ENCODE measurements around the gene ZFPM1.

The ZFPM1 gene

GRCh38 chr16:88420496-88420895 lies 32.6 kb upstream of the ZFPM1 start:
- no peak for DNase-seq (ENCODE audit: extremely low read depth, insufficient read length)
- no peaks in the 10 kb centered on the region for H3K36me3 ChIP-seq (ENCODE audit: control insufficient read depth, insufficient read depth, low read length)

GRCh38 chr16:88421301-88421700 lies 31.8 kb upstream of the ZFPM1 start:
- Histone ChIP-seq H3K36me3 (ENCODE audit: control insufficient read depth, insufficient read depth, low read length) (no peaks in the 10 kb centered on the region), H3K27me3 (replicated peaks; ENCODE audit: control insufficient read depth, insufficient read depth, low read length) (no peaks in the 10 kb centered on the region; the same call in 1 of the 2 replicates), H3K4me3 (replicated peaks; ENCODE audit: low read depth, low read length) (no peak overlapping the region)
- DNase-seq (ENCODE audit: extremely low read depth, insufficient read length): no peak
- TF ChIP-seq CTCF (IDR thresholded peaks at IDR 0.05; ENCODE audit: insufficient read depth, low read length, poor library complexity, severe bottlenecking): no peak

More at GRCh38 chr16:88420496-88420895, 32.6 kb upstream of the ZFPM1 start:
- no peak for TF ChIP-seq CTCF (IDR thresholded peaks at IDR 0.05; ENCODE audit: insufficient read depth, low read length, poor library complexity, severe bottlenecking)
- Histone ChIP-seq H3K4me3 (replicated peaks; ENCODE audit: low read depth, low read length) (no peak overlapping the region), H3K27me3 (replicated peaks; ENCODE audit: control insufficient read depth, insufficient read depth, low read length) (no peaks in the 10 kb centered on the region; the same call in 1 of the 2 replicates)

DNA sequence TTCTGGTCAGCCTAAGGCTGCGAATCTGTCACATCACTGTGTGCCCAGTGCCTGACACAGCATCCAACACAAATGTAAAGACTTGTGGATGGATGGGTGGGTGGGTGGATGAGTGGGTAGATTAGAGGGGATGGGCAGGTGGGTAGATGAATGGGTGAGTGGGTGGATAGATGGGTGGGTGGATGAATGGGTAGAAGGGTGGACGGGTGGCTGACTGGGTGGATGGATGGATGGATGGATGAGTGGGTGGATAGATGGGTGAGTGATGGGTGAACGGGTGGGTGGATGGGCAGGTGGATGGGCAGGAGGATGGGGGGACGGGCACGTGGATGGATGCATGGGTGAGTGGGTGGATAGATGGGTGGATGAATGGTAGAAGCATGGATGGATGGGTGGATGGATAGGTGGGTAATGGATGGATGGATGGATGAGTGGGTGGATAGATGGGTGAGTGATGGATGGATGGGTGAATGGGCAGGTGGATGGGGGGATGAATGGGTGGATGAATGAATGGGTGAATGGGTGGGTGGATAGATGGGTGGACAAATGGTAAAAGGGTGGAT lies 31.1 kb upstream of the ZFPM1 start:
- no peaks in the 10 kb centered on the region for H3K36me3 ChIP-seq (ENCODE audit: control insufficient read depth, insufficient read depth, low read length)
- no peak for TF ChIP-seq CTCF (IDR thresholded peaks at IDR 0.05; ENCODE audit: insufficient read depth, low read length, poor library complexity, severe bottlenecking)
- no peaks in the 10 kb centered on the region; the same call in 1 of the 2 replicates for H3K27me3 ChIP-seq (replicated peaks; ENCODE audit: control insufficient read depth, insufficient read depth, low read length)
- no peak for DNase-seq (ENCODE audit: extremely low read depth, insufficient read length)
- no peak overlapping the region for H3K4me3 ChIP-seq (replicated peaks; ENCODE audit: low read depth, low read length)

DNA sequence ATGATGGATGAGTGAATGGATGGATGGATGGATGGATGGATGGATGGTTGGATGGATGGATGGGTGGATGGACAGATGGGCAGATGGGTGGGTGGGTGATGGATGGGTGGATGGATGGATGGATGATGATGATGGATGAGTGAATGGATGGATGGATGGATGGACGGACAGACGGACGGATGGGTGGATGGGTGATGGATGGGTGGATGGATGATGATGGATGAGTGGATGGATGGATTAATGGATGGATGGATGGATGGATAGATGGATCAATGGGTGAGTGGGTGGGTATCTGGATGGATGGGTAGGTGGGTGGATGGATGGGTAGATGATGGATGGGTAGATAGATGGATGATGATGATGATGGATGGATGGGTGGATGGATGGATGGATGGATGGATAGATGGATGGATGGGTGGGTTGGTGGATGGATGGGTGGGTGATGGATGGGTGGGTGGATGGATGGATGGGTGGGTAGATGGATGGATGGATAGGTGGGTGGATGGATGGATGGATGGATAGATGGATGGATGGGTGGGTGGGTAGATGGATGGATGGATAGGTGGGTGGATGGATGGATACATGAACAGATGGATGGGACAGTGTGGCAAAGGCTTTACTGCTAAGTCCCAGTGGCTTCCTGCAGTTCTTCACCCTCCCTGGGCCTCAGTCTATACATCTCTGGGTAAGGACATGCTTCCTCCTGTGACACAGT lies 30.2 kb upstream of the ZFPM1 start:
- no peak for DNase-seq (ENCODE audit: extremely low read depth, insufficient read length)

DNA sequence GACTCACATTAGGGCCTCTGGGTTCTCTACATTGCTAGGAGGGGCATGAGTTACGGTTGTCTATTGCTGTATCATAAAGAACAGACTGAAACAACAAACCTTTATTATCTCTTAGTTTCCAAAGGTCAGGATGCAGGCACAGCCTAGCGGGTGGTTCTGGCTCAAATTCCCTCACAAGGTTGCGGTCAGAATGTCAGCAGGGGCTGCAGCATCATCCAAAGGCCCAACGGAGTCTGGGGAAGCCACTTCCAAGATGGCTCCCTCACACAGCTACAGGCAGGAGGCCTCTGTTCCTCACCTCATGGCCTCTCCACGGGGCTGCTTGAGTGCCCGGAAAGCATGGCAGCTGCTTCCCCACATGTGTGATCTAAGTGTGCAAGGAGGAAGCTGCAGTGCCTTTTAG lies 29.6 kb upstream of the ZFPM1 start:
- DNase-seq (ENCODE audit: extremely low read depth, insufficient read length): no peak
- no peak for TF ChIP-seq CTCF (IDR thresholded peaks at IDR 0.05; ENCODE audit: insufficient read depth, low read length, poor library complexity, severe bottlenecking)
- no peaks in the 10 kb centered on the region for H3K36me3 ChIP-seq (ENCODE audit: control insufficient read depth, insufficient read depth, low read length)
- no peak overlapping the region for H3K4me3 ChIP-seq (replicated peaks; ENCODE audit: low read depth, low read length)
- no peaks in the 10 kb centered on the region; the same call in 1 of the 2 replicates for H3K27me3 ChIP-seq (replicated peaks; ENCODE audit: control insufficient read depth, insufficient read depth, low read length)

More for the DNA sequence above, 30.2 kb upstream of the ZFPM1 start:
- H3K4me3 ChIP-seq (replicated peaks; ENCODE audit: low read depth, low read length): no peak overlapping the region
- H3K27me3 ChIP-seq (replicated peaks; ENCODE audit: control insufficient read depth, insufficient read depth, low read length): no peaks in the 10 kb centered on the region; the same call in 1 of the 2 replicates
- TF ChIP-seq CTCF (IDR thresholded peaks at IDR 0.05; ENCODE audit: insufficient read depth, low read length, poor library complexity, severe bottlenecking): no peak
- no peaks in the 10 kb centered on the region for H3K36me3 ChIP-seq (ENCODE audit: control insufficient read depth, insufficient read depth, low read length)

Data from GM06990 (cell line).